Measurements from ENCODE around the gene CDADC1.

GRCh38 chr13:49307365-49307764, 59.6 kb downstream of the CDADC1 start:
- TF ChIP-seq POLR2A (IDR thresholded peaks at IDR 0.05; ENCODE audit: low read depth, low read length): no peak
- no peak for TF ChIP-seq POLR2AphosphoS5 (IDR thresholded peaks at IDR 0.05; ENCODE audit: low read depth, low read length)

All from GM12892 (cell line).